Osteoblast (primary cell): ENCODE results near the gene CDH8. TPM values are rescaled to one million over a fixed set of nuclear protein-coding genes. Genes with fewer than 3 reads are reported as not detected.
A peak's percentile ranks its signal among the peaks of the same experiment; 100 is the strongest.

ENCODE experiments used
- DNase-seq: peaks from one replicate; pipeline ENCODE4 v3.0.0; 2011; ENCODE audit warnings: low spot score, mixed read lengths; ENCODE audit not compliant: insufficient read length; ENCODE audit errors: missing footprints
- H2AFZ ChIP-seq: 2 replicates; pipeline ENCODE4 v1.6.0; 2011; ENCODE audit warnings: mild to moderate bottlenecking, low read length
- H3K27ac ChIP-seq: 2 replicates; pipeline ENCODE4 v1.5.1; 2011; ENCODE audit warnings: mild to moderate bottlenecking, low read depth, low read length, moderate library complexity
- H3K27me3 ChIP-seq: 2 replicates; pipeline ENCODE4 v1.6.0; 2012; ENCODE audit warnings: mild to moderate bottlenecking, control low read depth, inconsistent platforms, low read length, moderate library complexity; ENCODE audit not compliant: insufficient read depth
- H3K36me3 ChIP-seq: 2 replicates; pipeline ENCODE4 v1.5.1; 2011; ENCODE audit warnings: mild to moderate bottlenecking, low read length, control low read depth, moderate library complexity; ENCODE audit not compliant: insufficient read depth
- H3K4me1 ChIP-seq: 2 replicates; pipeline ENCODE4 v1.5.1; 2011; ENCODE audit warnings: mild to moderate bottlenecking, low read length, control low read depth, moderate library complexity; ENCODE audit not compliant: insufficient read depth
- H3K4me2 ChIP-seq: 2 replicates; pipeline ENCODE4 v1.6.0; 2011; ENCODE audit warnings: mild to moderate bottlenecking, low read length; ENCODE audit not compliant: insufficient read depth
- H3K4me3 ChIP-seq: fragments of 200-600 bp; sonication (generic); 3 replicates; pipeline ENCODE4 v1.5.1; 2012; ENCODE audit warnings: mild to moderate bottlenecking, low read length, inconsistent platforms; ENCODE audit not compliant: insufficient read depth
- H3K79me2 ChIP-seq: 2 replicates; pipeline ENCODE4 v1.6.0; 2012; ENCODE audit warnings: mild to moderate bottlenecking, low read length, control low read depth, inconsistent platforms; ENCODE audit not compliant: insufficient read depth
- H3K9me3 ChIP-seq: 2 replicates; pipeline ENCODE4 v1.5.1; 2011; ENCODE audit warnings: low read depth, low read length, control low read depth
- H4K20me1 ChIP-seq: 2 replicates; pipeline ENCODE4 v1.6.0; 2012; ENCODE audit warnings: mild to moderate bottlenecking, low read length, control low read depth; ENCODE audit not compliant: insufficient read depth
- total RNA-seq: library from RNA; depleted of rRNA; stranded (reverse); fragments of >200 nt; gene quantifications from 2 replicates; pipeline ENCODE4 v1.2.3, GENCODE V29; 2012
- TF ChIP-seq, protein P1 (sequence below): IDR thresholded peaks from 2 replicates; pipeline ENCODE4 v1.5.1; 2011; ENCODE audit warnings: mild to moderate bottlenecking, low read depth, low read length, moderate library complexity; ENCODE audit errors: extremely low read depth

CDH8 gene
- total RNA-seq, 1 donor: not detected

DNA sequence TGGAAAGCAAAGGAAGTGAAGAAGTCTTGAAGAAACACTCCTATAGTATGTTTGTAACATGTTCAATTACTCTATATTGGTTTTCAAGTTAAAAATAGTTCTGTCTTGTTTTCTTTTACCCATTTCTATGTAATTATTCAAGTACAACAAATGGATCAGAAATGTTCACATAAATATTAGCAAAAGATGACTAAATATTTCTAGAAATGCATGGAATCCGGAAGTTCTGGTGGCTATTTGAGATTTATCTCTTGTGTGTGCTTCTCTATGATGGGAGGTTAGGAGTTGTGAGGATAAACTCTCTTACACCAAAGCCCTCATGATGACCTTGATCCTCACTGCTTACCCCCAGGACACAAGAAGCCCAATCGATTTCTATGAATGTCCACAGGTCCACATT is 237.5 kb downstream of the CDH8 start:
- Histone ChIP-seq H3K79me2 (no peaks in the 10 kb centered on the region), H2AFZ (no peak overlapping the region), H3K27ac (no peak overlapping the region), H3K9me3 (no peaks in the 10 kb centered on the region), H3K4me2 (no peak overlapping the region), H3K27me3 (no peaks in the 10 kb centered on the region), H3K4me3 (no peak overlapping the region), H4K20me1 (no peaks in the 10 kb centered on the region), H3K4me1 (no peaks in the 10 kb centered on the region), H3K36me3 (no peaks in the 10 kb centered on the region)
- TF ChIP-seq, protein P1, sequence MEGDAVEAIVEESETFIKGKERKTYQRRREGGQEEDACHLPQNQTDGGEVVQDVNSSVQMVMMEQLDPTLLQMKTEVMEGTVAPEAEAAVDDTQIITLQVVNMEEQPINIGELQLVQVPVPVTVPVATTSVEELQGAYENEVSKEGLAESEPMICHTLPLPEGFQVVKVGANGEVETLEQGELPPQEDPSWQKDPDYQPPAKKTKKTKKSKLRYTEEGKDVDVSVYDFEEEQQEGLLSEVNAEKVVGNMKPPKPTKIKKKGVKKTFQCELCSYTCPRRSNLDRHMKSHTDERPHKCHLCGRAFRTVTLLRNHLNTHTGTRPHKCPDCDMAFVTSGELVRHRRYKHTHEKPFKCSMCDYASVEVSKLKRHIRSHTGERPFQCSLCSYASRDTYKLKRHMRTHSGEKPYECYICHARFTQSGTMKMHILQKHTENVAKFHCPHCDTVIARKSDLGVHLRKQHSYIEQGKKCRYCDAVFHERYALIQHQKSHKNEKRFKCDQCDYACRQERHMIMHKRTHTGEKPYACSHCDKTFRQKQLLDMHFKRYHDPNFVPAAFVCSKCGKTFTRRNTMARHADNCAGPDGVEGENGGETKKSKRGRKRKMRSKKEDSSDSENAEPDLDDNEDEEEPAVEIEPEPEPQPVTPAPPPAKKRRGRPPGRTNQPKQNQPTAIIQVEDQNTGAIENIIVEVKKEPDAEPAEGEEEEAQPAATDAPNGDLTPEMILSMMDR: no peak
- DNase-seq: peak; percentile 79

DNA sequence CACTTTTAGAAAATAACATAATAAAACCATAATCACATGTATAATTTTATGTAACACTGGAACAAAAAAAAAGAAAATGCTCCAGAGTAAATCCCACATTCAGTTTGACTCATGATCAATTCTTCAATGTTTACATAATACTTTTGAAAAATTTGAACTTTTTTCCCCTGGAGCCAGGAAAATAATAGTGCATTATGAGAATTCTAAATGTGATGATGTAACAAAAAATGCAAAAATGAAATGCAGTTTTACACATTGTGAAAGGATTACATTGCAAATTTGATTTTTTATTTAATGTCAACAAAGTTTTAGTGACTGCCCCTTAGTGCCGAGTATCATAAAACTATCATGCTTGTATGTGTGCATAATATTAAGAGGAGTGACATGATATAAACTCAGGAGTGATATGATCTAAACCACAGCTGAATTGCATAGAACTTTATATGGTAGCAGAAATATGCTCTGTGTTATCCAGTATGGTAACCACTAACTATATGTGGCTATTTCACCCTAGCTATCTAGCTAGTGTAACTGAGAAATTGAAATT is 238.2 kb downstream of the CDH8 start:
- no peaks in the 10 kb centered on the region for H3K36me3 ChIP-seq
- no peak for DNase-seq
- no peaks in the 10 kb centered on the region for H3K4me1 ChIP-seq
- H3K27me3 ChIP-seq: no peaks in the 10 kb centered on the region
- H4K20me1 ChIP-seq: no peaks in the 10 kb centered on the region
- no peak overlapping the region for H3K27ac ChIP-seq
- H3K79me2 ChIP-seq: no peaks in the 10 kb centered on the region
- H2AFZ ChIP-seq: no peak overlapping the region
- TF ChIP-seq, protein P1: no peak
- H3K9me3 ChIP-seq: no peaks in the 10 kb centered on the region
- H3K4me2 ChIP-seq: no peak overlapping the region
- no peak overlapping the region for H3K4me3 ChIP-seq

DNA sequence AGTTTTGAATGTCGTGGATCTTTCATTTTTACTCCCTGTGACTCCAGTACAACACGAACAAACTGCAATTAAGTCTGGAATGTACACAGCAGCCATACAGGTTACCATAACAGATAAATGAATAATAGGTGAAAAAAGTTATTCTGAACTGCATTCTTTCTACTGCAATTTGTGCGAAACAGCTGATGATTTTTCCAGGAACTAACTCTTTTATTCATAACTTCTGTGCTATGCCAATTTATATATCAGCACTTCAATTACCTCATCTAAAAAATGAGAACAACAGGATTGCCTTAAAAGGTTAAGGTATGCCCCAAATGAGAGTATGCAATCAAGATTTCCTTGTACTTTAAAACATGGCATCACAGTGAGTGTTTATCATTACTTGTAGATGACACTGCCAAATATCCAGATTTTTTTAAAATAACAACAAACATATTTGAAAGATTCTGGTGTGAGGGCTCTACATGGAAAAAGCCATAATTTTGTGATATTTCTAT is 238.9 kb downstream of the CDH8 start:
- no peaks in the 10 kb centered on the region for H4K20me1 ChIP-seq
- no peaks in the 10 kb centered on the region for H3K79me2 ChIP-seq
- no peak overlapping the region for H3K4me2 ChIP-seq
- H3K9me3 ChIP-seq: no peaks in the 10 kb centered on the region
- no peaks in the 10 kb centered on the region for H3K27me3 ChIP-seq
- no peaks in the 10 kb centered on the region for H3K4me1 ChIP-seq
- no peak for DNase-seq
- TF ChIP-seq, protein P1: no peak
- no peak overlapping the region for H2AFZ ChIP-seq
- no peak overlapping the region for H3K4me3 ChIP-seq
- no peak overlapping the region for H3K27ac ChIP-seq
- no peaks in the 10 kb centered on the region for H3K36me3 ChIP-seq

DNA sequence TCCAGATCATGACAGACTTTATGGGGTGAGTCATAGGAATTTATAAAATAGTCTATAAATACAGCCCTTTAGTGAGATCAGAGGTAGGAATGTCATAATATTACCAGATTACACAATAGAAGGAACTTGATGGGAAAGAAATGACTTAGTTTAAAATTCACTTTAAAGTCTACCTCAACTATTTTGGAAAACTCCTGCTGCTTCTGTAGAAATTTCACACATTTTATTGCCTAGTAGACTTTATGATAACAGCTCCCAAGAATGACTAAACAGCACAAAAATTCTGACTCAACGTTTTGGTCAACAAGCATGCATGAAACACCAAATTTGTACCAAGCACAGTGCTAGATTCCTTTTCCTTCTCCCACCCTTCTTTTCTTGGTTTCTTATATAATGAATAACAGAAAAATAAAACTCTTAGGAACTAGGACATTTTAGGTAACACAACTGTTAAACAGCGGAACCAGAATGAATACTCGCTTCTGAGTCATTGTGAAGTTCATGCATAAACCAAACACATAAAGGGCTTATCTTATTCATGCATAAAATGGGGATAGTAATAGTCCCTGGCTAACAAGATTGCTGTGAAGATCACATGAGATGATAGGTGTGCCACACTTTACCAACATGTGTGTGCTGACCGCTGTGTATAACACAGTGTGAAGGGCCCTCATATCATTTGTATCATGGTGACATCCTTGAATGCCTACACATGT is 243.9 kb downstream of the CDH8 start:
- H2AFZ ChIP-seq: no peak overlapping the region
- TF ChIP-seq, protein P1: no peak
- H3K36me3 ChIP-seq: no peaks in the 10 kb centered on the region
- no peak overlapping the region for H3K4me2 ChIP-seq
- no peaks in the 10 kb centered on the region for H3K79me2 ChIP-seq
- H3K27ac ChIP-seq: peak overlapping the region; percentile 65
- DNase-seq: no peak
- H3K4me3 ChIP-seq: no peak overlapping the region
- H3K27me3 ChIP-seq: no peaks in the 10 kb centered on the region
- H4K20me1 ChIP-seq: no peaks in the 10 kb centered on the region
- H3K4me1 ChIP-seq: no peaks in the 10 kb centered on the region
- no peaks in the 10 kb centered on the region for H3K9me3 ChIP-seq
